Spinal cord (tissue), 10 donors: ENCODE measurements around the gene STXBP2. TPM values are rescaled to one million over a fixed set of nuclear protein-coding genes. Genes with fewer than 3 reads are reported as not detected.

ENCODE experiments used
- DNase-seq, 6 donors: peaks; one replicate each; pipeline versions ENCODE4 v3.0.0 to v3.0.0-alpha.2; 2013 to 2015; ENCODE audit warnings: low spot score in 6 of 6, low read depth in 4 of 6
- H3K27ac ChIP-seq: one replicate; pipeline ENCODE4 v1.5.1; 2013; ENCODE audit warnings: low read depth, low read length, control low read depth
- H3K27me3 ChIP-seq: one replicate; pipeline ENCODE4 v1.6.1; 2013; ENCODE audit warnings: low read length; ENCODE audit not compliant: control insufficient read depth, insufficient read depth
- H3K36me3 ChIP-seq: one replicate; pipeline ENCODE4 v1.6.1; 2013; ENCODE audit warnings: low read length; ENCODE audit not compliant: control insufficient read depth, insufficient read depth
- H3K4me1 ChIP-seq: one replicate; pipeline ENCODE4 v1.6.1; 2013; ENCODE audit warnings: low read length; ENCODE audit not compliant: control insufficient read depth, insufficient read depth
- H3K4me3 ChIP-seq: one replicate; pipeline ENCODE4 v1.5.1; 2013; ENCODE audit warnings: low read depth, low read length, control low read depth
- H3K9me3 ChIP-seq: one replicate; pipeline ENCODE4 v1.6.1; 2013; ENCODE audit warnings: low read length; ENCODE audit not compliant: control insufficient read depth, insufficient read depth
- WGBS: methylation state at CpG from one replicate; pipeline ENCODE4 v1.1.5; 2013; ENCODE audit warnings: missing lambda C conversion rate; ENCODE audit not compliant: insufficient coverage; 5-methylcytosine and 5-hydroxymethylcytosine counted together
- polyA plus RNA-seq, 2 donors: library from polyadenylated mRNA; unstranded; fragments of 120-200 nt; gene quantifications; one replicate each; pipeline ENCODE4 v1.2.1, GENCODE V29; 2013; ENCODE audit not compliant: insufficient read length in 2 of 2
- total RNA-seq, 2 donors: library from RNA; depleted of rRNA in 1 of 2; stranded (reverse); fragments of 120-200 nt in 1 of 2; fragments of >200 nt in 1 of 2; gene quantifications; one replicate each; pipeline versions ENCODE4 v1.2.3 to v1.2.4, GENCODE V29; 2013 to 2014
- donor health status: healthy.

The STXBP2 gene
- total and polyA plus RNA-seq, 4 donors, result 4.4 to 14.0 (median 10.6) TPM

GRCh38 chr19:7602935-7603497, 33.9 kb upstream of the STXBP2 start:
- Histone ChIP-seq H3K4me1 (no peaks in the 10 kb centered on the region), H3K27ac (no peak overlapping the region), H3K36me3 (peaks cover 34% of the 10 kb centered on the region), H3K4me3 (no peak overlapping the region), H3K9me3 (no peaks in the 10 kb centered on the region), H3K27me3 (no peaks in the 10 kb centered on the region)
- no peak for DNase-seq
- 91% methylated on average over 10 of the region's 11 CpGs for WGBS

- Histone ChIP-seq H3K9me3 (no peaks in the 10 kb centered on the region), H3K27me3 (no peaks in the 10 kb centered on the region), H3K4me1 (no peaks in the 10 kb centered on the region), H3K36me3 (peaks cover 42% of the 10 kb centered on the region), H3K27ac (no peak overlapping the region), H3K4me3 (no peak overlapping the region)
- WGBS, result 83% methylated on average over 9 of the region's 9 CpGs
- DNase-seq, result no peak
These were observed 33.0 kb upstream of the STXBP2 start for GRCh38 chr19:7603919-7604318.

- WGBS, result 72% methylated on average over 8 of the region's 14 CpGs
- Histone ChIP-seq H3K4me3 (no peak overlapping the region), H3K4me1 (no peaks in the 10 kb centered on the region), H3K27ac (no peak overlapping the region), H3K27me3 (no peaks in the 10 kb centered on the region), H3K36me3 (peaks cover 55% of the 10 kb centered on the region), H3K9me3 (no peaks in the 10 kb centered on the region)
- DNase-seq, result peak in 1 of 6 donors; percentile 8
These were observed 31.3 kb upstream of the STXBP2 start for GRCh38 chr19:7605490-7606222.

- no peaks in the 10 kb centered on the region for H3K27me3 ChIP-seq
- no peak for DNase-seq
- H3K4me3 ChIP-seq, result no peak overlapping the region
- peaks cover 61% of the 10 kb centered on the region for H3K36me3 ChIP-seq
- H3K4me1 ChIP-seq, result no peaks in the 10 kb centered on the region
- 88% methylated on average over 6 of the region's 17 CpGs for WGBS
- H3K27ac ChIP-seq, result no peak overlapping the region
- H3K9me3 ChIP-seq, result no peaks in the 10 kb centered on the region
These were observed 30.6 kb upstream of the STXBP2 start for GRCh38 chr19:7606289-7606688.

- DNase-seq, result no peak
- WGBS, result 100% methylated on average over 1 of the region's 10 CpGs
- Histone ChIP-seq H3K27me3 (no peaks in the 10 kb centered on the region), H3K36me3 (peaks cover 72% of the 10 kb centered on the region), H3K4me3 (no peak overlapping the region), H3K9me3 (no peaks in the 10 kb centered on the region), H3K27ac (no peak overlapping the region), H3K4me1 (no peaks in the 10 kb centered on the region)
These were observed 29.6 kb upstream of the STXBP2 start for GRCh38 chr19:7607212-7607873.

GRCh38 chr19:7607874-7608560, 28.9 kb upstream of the STXBP2 start:
- 91% methylated on average over 15 of the region's 25 CpGs for WGBS
- no peak for DNase-seq
- Histone ChIP-seq H3K9me3 (no peaks in the 10 kb centered on the region), H3K4me1 (no peaks in the 10 kb centered on the region), H3K36me3 (peaks cover 78% of the 10 kb centered on the region), H3K27ac (no peak overlapping the region), H3K4me3 (no peak overlapping the region), H3K27me3 (no peaks in the 10 kb centered on the region)

- Histone ChIP-seq H3K9me3 (no peaks in the 10 kb centered on the region), H3K4me3 (no peak overlapping the region), H3K27ac (no peak overlapping the region), H3K27me3 (no peaks in the 10 kb centered on the region), H3K36me3 (peaks cover 86% of the 10 kb centered on the region), H3K4me1 (no peaks in the 10 kb centered on the region)
- WGBS, result 86% methylated on average over 20 of the region's 31 CpGs
- no peak for DNase-seq
These were observed 26.2 kb upstream of the STXBP2 start for GRCh38 chr19:7610491-7611240.

- Histone ChIP-seq H3K4me1 (no peaks in the 10 kb centered on the region), H3K27ac (no peak overlapping the region), H3K36me3 (peaks cover 85% of the 10 kb centered on the region), H3K27me3 (no peaks in the 10 kb centered on the region), H3K9me3 (no peaks in the 10 kb centered on the region), H3K4me3 (no peak overlapping the region)
- WGBS, result 90% methylated on average over 40 of the region's 41 CpGs
- no peak for DNase-seq
These were observed 25.2 kb upstream of the STXBP2 start for GRCh38 chr19:7611541-7612279.
